OCI-M2 (cell line): ENCODE data around the gene CCDC201.

Source experiments
- DNase-seq: peaks from one replicate; lab custom pipeline; 2025; ENCODE audit not compliant: unreplicated experiment; lab: John Stamatoyannopoulos, UW

Gene CCDC201, protein sequence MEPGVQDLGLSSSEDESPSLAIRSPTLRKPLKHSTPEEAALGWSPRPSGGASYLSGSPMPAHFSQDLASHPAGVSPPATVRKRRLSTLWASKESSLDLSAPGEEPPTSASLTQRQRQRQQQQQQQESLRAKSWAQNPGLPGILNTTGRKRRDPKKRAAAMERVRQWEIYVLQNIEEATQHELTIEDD

DNA sequence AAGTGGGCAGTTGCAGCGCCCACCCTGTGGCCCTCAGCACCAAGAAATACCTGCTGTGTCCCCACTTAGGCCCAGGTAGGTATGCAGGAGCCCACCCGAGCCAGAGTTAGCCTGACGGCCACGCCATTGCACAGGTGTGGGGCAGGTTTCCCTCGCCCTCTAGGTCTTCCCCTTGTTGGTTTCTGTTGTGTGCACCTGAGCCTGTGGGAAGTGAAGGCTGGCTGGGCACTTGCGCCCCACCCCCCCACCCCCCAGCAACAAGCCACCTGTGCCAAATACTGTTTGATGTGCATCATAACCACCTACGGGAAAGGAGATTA, at the start of gene CCDC201:
TSS of gene CCDC201 (minus strand) at position 48 of the 320 bp plus-strand sequence. CDS start 75 bp downstream, outside the sequence.
- DNase-seq, result no peak

- DNase-seq, result no peak
Observed at GRCh38 chr7:45921699-45922519, 49.0 kb upstream of the CCDC201 start.

DNA sequence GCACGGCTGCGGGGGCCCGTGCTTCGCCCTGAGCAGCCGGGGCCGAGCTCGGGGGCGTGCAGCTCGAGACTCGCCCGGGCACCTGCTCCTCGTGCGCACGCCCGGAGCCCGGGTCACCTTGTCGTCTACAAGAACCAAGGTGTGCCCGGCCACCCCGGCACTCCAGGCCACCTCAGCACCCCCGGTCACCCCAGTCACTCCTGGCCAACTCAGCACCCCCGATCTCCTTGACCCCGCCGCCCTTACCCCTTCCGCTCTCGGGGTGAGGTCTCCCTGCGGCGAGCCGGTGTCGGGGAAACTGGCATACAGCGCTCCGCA, 48.5 kb upstream of the CCDC201 start:
- no peak for DNase-seq

DNA sequence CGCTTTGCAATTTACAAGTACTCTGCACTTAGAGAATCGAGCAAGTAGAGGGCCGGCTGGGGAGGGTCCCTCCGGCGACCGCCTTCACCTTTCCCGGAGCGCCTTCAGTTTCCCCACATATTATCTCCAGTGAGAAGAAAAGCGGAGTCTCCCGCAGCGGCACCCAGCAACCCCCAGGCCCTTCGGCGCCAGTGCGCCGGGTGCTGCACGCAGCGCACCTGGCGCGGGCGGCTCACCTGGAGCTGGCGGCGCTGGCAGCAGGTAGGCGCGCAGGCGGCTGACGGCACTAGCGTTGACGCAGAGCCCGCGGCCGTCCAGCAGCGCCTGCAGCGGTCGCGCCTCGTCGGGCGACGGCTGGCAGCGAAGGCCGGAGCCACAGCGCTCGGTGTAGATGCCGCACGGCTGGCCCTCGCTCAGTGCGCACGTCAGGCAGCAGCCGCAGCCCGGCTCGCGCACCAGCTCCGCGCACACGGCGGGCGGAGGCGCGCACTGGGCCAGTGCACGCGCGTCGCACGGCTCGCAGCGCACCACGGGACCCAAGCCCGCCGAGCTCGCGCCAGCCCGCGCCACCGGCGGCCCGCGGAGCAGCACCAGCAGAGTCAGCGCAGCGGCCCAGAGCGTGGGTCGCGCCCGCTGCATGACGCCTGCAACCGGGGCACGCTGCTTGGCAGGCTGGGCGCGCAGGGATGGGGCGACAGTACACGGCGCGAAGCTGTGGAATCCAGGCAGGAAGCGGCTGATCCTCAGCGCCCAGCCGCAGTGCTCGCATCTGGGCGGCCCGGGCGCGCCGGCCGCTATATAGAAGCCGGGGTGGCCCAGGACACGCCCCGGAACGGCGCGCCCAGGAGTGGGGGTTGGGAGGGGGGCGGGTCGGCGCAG, 47.9 kb upstream of the CCDC201 start, which contains the start of gene IGFBP3:
TSS of gene IGFBP3 (minus strand) at position 771 of the 879 bp plus-strand sequence. CDS start at position 639, 132 bp downstream.
- no peak for DNase-seq

- DNase-seq, result no peak
Observed at GRCh38 chr7:45919993-45920459, 47.1 kb upstream of the CCDC201 start.

DNA sequence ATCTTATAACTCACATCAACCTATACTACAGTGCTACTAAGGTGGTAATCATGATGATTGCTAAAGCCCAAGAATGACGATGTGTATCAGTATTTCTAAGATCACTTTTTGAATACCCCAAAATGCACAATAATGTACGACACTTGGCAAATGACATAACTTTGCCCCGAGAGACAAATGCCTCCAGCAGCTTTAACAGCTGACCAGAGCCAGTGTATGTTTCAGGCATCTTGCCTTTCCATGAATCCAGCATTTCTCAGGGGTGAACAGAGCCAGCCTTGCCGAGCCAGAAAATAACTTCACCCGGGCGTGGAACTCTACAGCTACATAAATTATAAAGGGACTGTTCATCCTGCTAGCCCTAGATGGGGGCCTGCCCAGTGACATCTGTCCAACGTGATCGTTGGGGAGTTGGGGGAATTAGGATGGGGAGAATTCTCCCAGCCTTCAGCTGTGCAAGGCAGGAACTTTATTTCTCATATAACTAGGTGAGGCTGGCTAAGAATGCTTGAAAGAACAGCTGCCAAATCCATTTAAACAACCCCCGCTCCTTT, 46.4 kb upstream of the CCDC201 start:
- no peak for DNase-seq

GRCh38 chr7:45918556-45918955, 45.7 kb upstream of the CCDC201 start:
- no peak for DNase-seq

DNA sequence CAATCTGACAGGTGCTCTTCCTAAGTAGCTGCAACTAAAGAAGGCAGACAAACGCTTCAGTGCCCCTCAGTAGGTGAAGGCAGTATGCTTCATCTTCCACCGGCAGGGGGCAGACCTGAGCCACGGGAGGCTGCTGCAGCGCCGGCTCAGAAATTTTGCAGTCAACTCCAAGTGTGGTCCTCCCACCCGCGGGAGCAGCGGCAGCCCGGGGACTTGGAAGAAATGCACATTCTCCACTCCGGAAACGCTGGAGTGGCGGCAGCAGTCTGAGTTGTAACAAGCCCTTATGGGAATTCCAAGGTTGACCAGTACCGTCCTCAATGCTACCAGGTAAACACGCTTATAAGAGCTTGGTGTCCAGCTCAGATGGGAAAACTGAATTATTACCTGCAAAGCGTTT, 44.8 kb upstream of the CCDC201 start:
- no peak for DNase-seq

DNA sequence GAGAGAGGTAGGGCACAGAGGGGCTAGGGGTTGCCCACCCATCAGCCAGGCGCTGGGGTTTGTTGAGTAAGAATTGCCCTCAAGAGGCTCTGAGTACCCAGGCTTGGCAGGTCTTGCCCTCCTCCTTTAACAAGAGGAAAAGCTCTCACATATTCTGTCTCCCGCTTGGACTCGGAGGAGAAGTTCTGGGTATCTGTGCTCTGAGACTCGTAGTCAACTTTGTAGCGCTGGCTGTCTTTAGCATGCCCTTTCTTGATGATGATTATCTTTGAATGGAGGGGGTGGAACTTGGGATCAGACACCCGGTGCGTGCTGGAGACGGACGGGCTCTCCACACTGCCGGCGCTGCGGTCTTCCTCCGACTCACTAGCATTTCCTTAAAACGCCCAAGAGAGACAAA, 44.2 kb upstream of the CCDC201 start:
- DNase-seq, result no peak

DNA sequence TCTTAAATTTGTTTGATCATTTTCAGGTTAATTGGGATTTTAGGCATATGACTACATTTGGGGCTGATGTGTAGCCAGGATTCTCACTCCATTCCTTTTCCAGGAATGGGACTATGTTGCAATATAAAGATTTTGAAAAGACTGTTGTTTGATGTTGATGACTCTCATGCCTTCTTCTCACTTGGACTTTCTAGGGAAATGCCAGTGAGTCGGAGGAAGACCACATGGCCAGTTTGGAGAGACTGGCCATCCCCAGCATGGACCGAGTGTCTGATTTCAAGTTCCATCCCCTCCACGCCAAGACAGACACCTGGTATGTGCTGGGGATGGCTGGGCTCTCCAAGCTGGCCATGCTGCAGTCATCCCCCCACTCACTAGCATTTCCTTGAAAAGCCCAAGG, 42.7 kb upstream of the CCDC201 start:
- DNase-seq, result no peak

GRCh38 chr7:45914911-45915310, 42.0 kb upstream of the CCDC201 start:
- no peak for DNase-seq

DNA sequence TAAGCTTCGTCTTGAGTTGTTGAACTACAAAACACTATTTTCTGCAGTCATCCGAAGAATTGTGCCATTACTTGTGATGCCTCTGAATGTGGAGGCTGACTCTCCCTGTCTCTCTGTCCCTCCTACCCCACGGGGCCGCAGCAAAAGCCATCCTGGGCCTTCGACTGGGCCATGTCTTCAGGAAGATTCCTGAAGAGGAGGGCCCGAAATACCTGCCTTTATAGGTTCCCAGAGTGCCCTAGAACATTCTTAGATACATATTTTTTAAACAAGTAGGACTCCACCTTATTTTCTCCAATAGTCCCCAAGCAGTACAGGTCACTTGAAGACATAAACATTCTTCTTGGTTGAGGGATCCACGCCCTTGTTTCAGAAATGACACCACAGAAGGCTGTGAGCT, 40.1 kb upstream of the CCDC201 start:
- no peak for DNase-seq

DNA sequence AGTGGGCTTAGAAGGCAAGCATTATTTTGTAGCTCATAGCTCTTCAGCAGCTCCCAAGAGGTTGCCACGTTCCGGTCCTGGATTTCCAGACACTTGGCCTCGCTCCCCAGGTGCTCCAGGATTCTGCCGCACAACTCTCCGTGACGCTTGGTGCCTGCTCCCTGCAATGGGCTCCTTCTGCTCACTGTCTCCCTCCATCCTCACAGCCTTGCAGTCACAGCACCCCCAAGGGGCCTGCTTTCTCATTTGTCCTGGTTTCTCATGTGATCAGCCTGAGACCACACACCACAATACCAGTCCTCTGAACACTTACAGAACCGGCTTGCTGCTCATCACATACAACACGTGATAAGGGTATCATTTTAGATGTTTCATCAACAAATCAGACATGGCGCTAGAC, 38.4 kb upstream of the CCDC201 start:
- DNase-seq, result no peak

GRCh38 chr7:45910855-45911254, 38.0 kb upstream of the CCDC201 start:
- DNase-seq, result no peak

DNA sequence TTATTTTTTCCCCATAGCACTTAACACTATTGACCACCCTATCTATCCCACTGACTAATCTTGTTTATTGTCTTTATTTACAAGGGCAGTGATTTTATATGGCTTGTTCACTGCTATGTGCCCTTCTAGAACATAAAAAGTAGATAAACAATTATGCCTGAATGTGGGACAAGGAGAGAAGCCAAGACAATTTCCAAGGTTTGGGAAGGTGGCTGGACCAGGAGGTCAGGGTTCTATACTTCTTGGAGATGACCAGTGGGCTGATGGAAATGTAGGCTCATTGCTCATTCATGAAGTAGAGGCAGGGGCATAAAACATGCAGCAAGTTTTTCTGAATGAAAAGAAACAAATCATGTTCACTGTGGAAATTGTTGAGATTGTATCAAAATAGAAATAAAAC, 36.7 kb upstream of the CCDC201 start:
- no peak for DNase-seq

GRCh38 chr7:45902820-45903219, 29.9 kb upstream of the CCDC201 start:
- DNase-seq, result no peak

DNA sequence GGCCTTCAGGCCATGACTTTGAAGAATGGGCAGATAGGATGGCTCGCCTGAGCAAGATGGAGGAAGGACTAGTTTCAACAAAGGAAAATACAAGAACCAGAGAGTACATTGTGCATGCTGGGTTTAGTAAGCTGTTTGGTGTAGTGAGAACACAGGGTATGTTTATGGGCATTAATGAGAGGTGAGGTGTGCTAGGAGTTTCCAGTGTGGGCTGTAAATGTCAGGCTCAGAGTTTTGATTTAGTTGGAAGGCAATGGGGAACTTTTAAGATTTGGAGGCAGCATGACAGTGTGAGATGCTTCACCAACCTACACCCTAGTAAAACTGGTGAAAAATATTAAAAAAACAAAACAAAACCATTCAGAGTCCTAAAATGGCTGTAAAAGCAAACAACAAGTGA, 28.7 kb upstream of the CCDC201 start:
- no peak for DNase-seq

DNA sequence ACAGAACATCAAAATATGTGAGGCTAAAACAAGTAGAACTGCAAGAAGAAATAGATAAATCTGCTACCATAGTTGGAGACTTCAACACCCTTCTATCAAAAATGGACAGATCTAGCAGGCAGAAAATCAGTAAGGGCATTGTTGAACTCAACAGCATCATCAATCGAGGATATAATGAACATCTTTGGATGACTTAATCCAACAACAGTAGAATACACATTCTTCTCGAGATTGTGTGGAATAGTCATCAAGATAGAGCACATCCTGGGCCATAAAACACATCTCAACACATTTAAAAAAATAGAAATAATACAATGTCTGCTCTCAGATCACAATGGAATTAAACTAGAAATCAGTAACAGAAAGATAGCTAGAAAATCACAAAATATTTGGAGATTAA, 25.3 kb upstream of the CCDC201 start:
- no peak for DNase-seq

GRCh38 chr7:45897042-45897690, 24.3 kb upstream of the CCDC201 start:
- DNase-seq, result no peak

DNA sequence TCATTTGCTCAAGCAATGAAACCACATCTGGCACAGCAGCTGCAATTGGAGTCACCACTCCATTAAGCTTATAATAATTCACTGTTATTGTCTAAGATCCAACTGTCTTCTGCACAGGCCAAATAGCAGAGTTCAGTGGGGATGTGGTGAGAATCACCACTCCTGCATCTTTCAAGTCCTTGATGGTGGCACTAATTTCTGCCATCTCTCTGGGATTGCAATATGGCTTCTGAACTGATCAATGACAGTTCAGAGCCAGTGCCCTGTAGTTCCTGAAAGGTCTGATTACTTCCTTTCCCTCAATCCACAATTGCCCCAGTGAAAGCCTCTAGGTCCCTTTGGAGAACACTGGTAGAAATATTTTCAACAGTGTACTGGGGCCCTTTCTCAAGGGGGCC, 21.8 kb upstream of the CCDC201 start:
- no peak for DNase-seq
